ENCODE measurements around the gene CAMK1D.

The CAMK1D gene

DNA sequence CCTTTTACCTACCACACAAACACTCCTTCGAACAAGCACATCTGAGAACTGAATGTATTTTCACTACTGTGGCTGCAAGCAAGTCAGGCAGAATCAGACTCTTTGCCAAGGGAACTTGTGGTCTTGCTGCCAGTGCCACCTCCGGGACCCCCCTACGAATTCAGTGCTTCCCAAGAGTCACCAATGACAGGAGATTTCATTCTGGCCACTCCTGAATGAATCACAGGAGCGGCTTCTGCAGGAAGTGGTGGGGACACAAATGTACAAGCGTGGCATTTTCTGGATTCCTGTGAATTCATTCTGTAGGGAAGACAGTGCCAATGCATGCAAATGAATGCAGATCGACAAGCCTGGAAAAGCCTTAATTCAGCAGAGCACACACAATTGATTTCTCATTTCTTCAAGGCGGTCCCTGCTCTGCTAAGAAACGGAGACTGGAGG, 161.2 kb downstream of the CAMK1D start:
- no peak for DNase-seq
- TF ChIP-seq CTCF (IDR thresholded peaks at IDR 0.05; ENCODE audit: low read depth, low read length), result no peak
- H3K27ac ChIP-seq, result no peak overlapping the region

GRCh38 chr10:12510984-12511383, 161.6 kb downstream of the CAMK1D start:
- H3K27me3 ChIP-seq (ENCODE audit: insufficient read depth, low read depth, severe bottlenecking), result no peaks in the 10 kb centered on the region
- no peaks in the 10 kb centered on the region for H3K9me3 ChIP-seq (ENCODE audit: severe bottlenecking)
- H3K4me3 ChIP-seq (ENCODE audit: low read depth, low read length), result no peak overlapping the region
- TF ChIP-seq CTCF (IDR thresholded peaks at IDR 0.05; ENCODE audit: low read depth, low read length), result no peak
- no peaks in the 10 kb centered on the region for H3K36me3 ChIP-seq
- DNase-seq, result no peak
- H3K27ac ChIP-seq, result no peak overlapping the region

More for the DNA sequence above, 161.2 kb downstream of the CAMK1D start:
- Histone ChIP-seq H3K9me3 (ENCODE audit: severe bottlenecking) (no peaks in the 10 kb centered on the region), H3K4me3 (ENCODE audit: low read depth, low read length) (no peak overlapping the region), H3K27me3 (ENCODE audit: insufficient read depth, low read depth, severe bottlenecking) (no peaks in the 10 kb centered on the region), H3K36me3 (no peaks in the 10 kb centered on the region)

DNA sequence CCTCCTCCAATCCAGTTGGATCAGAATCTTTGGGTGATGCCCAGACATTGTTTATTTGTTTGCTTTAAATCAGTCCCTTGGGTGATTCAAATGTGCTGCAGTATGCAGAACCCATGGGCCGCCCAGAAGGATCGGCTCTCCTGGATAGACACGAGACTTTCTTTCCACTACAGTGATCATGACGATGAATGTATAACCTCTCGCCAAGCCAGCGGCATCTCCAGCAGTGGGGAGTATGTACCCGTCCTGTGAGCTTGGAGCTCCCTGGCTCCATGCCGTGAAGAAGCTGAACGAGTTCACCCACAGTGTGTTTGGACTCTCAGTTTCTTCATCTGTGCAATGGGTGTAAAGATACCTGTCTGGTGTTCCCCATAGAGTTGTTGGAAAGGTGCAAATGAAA, 162.3 kb downstream of the CAMK1D start:
- Histone ChIP-seq H3K36me3 (no peaks in the 10 kb centered on the region), H3K27ac (no peak overlapping the region), H3K27me3 (ENCODE audit: insufficient read depth, low read depth, severe bottlenecking) (no peaks in the 10 kb centered on the region), H3K4me3 (ENCODE audit: low read depth, low read length) (no peak overlapping the region), H3K9me3 (ENCODE audit: severe bottlenecking) (no peaks in the 10 kb centered on the region)
- no peak for TF ChIP-seq CTCF (IDR thresholded peaks at IDR 0.05; ENCODE audit: low read depth, low read length)
- no peak for DNase-seq

- TF ChIP-seq CTCF (IDR thresholded peaks at IDR 0.05; ENCODE audit: low read depth, low read length), result no peak
- DNase-seq, result no peak
Observed at GRCh38 chr10:12512332-12513002, 163.1 kb downstream of the CAMK1D start.

DNA sequence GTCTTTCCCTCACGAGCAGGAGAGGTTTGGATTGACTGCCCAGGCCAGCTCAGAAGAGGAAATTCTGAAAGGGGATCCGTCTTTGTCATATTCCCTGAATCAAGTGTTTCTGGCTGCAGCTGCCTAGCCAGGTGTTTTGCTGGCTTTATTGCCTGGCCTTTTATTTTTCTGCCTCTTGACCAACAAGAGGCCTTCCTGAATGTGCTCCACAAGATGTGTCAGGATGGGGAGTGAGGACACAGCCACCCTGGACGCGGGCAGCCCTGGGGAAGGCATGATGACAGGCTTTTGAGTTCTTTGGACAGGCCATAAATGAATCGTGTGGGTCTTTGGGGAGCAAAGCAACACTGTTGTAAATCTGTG, 163.6 kb downstream of the CAMK1D start:
- no peak overlapping the region for H3K4me3 ChIP-seq (ENCODE audit: low read depth, low read length)
- H3K27me3 ChIP-seq (ENCODE audit: insufficient read depth, low read depth, severe bottlenecking), result no peaks in the 10 kb centered on the region
- no peaks in the 10 kb centered on the region for H3K9me3 ChIP-seq (ENCODE audit: severe bottlenecking)
- no peak for TF ChIP-seq CTCF (IDR thresholded peaks at IDR 0.05; ENCODE audit: low read depth, low read length)
- no peaks in the 10 kb centered on the region for H3K36me3 ChIP-seq
- no peak for DNase-seq
- H3K27ac ChIP-seq, result no peak overlapping the region

More at GRCh38 chr10:12512332-12513002, 163.1 kb downstream of the CAMK1D start:
- H3K9me3 ChIP-seq (ENCODE audit: severe bottlenecking), result no peaks in the 10 kb centered on the region
- no peaks in the 10 kb centered on the region for H3K27me3 ChIP-seq (ENCODE audit: insufficient read depth, low read depth, severe bottlenecking)
- H3K4me3 ChIP-seq (ENCODE audit: low read depth, low read length), result no peak overlapping the region
- no peak overlapping the region for H3K27ac ChIP-seq
- H3K36me3 ChIP-seq, result no peaks in the 10 kb centered on the region

All from WERI-Rb-1 (cell line).